SK-N-SH (cell line): ENCODE data around the gene HOXA6. TPM values are rescaled to one million over a fixed set of nuclear protein-coding genes. Genes with fewer than 3 reads are reported as not detected.

Experiments used
- CTCF ChIA-PET: fragments of 300-600, 350-600 bp; formaldehyde crosslinking; extraction: SDS; loops from one replicate; lab custom pipeline; 2021; lab: Yijun Ruan, JAX
- POLR2A ChIA-PET: fragments of 350-600 bp; sonication (Branson Sonifier 250); formaldehyde crosslinking; extraction: SDS; loops from one replicate; lab custom pipeline; 2020; ENCODE audit warnings: antibody characterized with exemption, inconsistent platforms; lab: Yijun Ruan, JAX
- DNase-seq: peaks from one replicate; pipeline ENCODE4 v3.0.0; 2012
- H2AFZ ChIP-seq: fragments of 200-600 bp; sonication (generic); 2 replicates; pipeline ENCODE4 v1.8.1; 2016; ENCODE audit warnings: antibody characterized with exemption, mild to moderate bottlenecking, low read depth
- H3F3A ChIP-seq: fragments of 200-600 bp; sonication (generic); replicated peaks from 2 replicates; pipeline ENCODE3; 2016; ENCODE audit warnings: antibody characterized with exemption, mild to moderate bottlenecking; ENCODE audit not compliant: insufficient read depth
- H3K27ac ChIP-seq, 2 experiments: fragments of 200-500 bp in 1 of 2; fragments of 200-600 bp in 1 of 2; sonication (Bioruptor generic) in 1 of 2; sonication (generic), shearing (Covaris generic) in 1 of 2; 2 replicates each; pipeline versions ENCODE4 v1.5.1 to v1.6.1; 2014 to 2016; ENCODE audit warnings: low read depth in 2 of 2, inconsistent platforms in 1 of 2, low read length in 1 of 2, mild to moderate bottlenecking in 1 of 2, mixed read lengths in 1 of 2
- H3K27me3 ChIP-seq: fragments of 200-600 bp; sonication (generic), shearing (Covaris generic); 2 replicates; pipeline ENCODE4 v1.6.1; 2016; ENCODE audit warnings: mixed run types; ENCODE audit not compliant: insufficient read depth
- H3K36me3 ChIP-seq, 2 experiments: fragments of 200-500 bp in 1 of 2; fragments of 200-600 bp in 1 of 2; sonication (Bioruptor generic) in 1 of 2; sonication (generic) in 1 of 2; replicated peaks in 1 of 2; 2 replicates each; pipeline versions ENCODE3 to v1.5.1; 2014 to 2016; ENCODE audit warnings: low read length in 1 of 2, mild to moderate bottlenecking in 1 of 2; ENCODE audit not compliant: insufficient read depth in 2 of 2, control insufficient read depth in 1 of 2
- H3K4me1 ChIP-seq, 2 experiments: fragments of 200-500 bp in 1 of 2; fragments of 200-600 bp in 1 of 2; sonication (Bioruptor generic) in 1 of 2; sonication (generic), shearing (Covaris generic) in 1 of 2; 2 replicates each; pipeline versions ENCODE4 v1.5.1 to v1.6.1; 2014 to 2016; ENCODE audit warnings: low read depth in 1 of 2, low read length in 1 of 2, mixed run types in 1 of 2; ENCODE audit not compliant: insufficient read depth in 2 of 2, control insufficient read depth in 1 of 2
- H3K4me2 ChIP-seq: fragments of 200-600 bp; sonication (generic), shearing (Covaris generic); 2 replicates; pipeline ENCODE4 v1.6.1; 2017; ENCODE audit warnings: mixed run types
- H3K4me3 ChIP-seq, 2 experiments: fragments of 200-500 bp in 1 of 2; fragments of 200-600 bp in 1 of 2; sonication (Bioruptor generic) in 1 of 2; sonication (generic), shearing (Covaris generic) in 1 of 2; 2 replicates each; pipeline versions ENCODE4 v1.5.1 to v1.8.1; 2014 to 2016; ENCODE audit warnings: low read depth in 2 of 2, inconsistent platforms in 1 of 2, low read length in 1 of 2, mild to moderate bottlenecking in 1 of 2, mixed read lengths in 1 of 2, moderate library complexity in 1 of 2
- H3K79me2 ChIP-seq: fragments of 200-600 bp; sonication (generic); 2 replicates; pipeline ENCODE4 v1.8.1; 2017; ENCODE audit warnings: mild to moderate bottlenecking; ENCODE audit not compliant: insufficient read depth
- H3K9ac ChIP-seq: fragments of 200-600 bp; sonication (generic); 2 replicates; pipeline ENCODE4 v1.6.1; 2017; ENCODE audit warnings: mixed run types
- H3K9me2 ChIP-seq: fragments of 200-600 bp; sonication (generic); 2 replicates; pipeline ENCODE4 v1.6.1; 2017; ENCODE audit warnings: mixed run types
- H3K9me3 ChIP-seq: fragments of 200-600 bp; sonication (generic); 2 replicates; pipeline ENCODE4 v1.6.1; 2017; ENCODE audit warnings: mixed run types, mild to moderate bottlenecking, moderate library complexity
- H4K20me1 ChIP-seq: fragments of 200-600 bp; sonication (generic); 2 replicates; pipeline ENCODE4 v1.6.1; 2017; ENCODE audit warnings: mild to moderate bottlenecking, mixed run types; ENCODE audit not compliant: insufficient read depth
- MEF2A ChIP-seq: IDR thresholded peaks from 2 replicates; pipeline ENCODE4 v1.4.0; 2012; ENCODE audit warnings: low read depth, borderline replicate concordance
- RCOR1 ChIP-seq: fragments of 150-350 bp; IDR thresholded peaks from 2 replicates; pipeline ENCODE4 v1.6.1; 2017; ENCODE audit warnings: antibody characterized with exemption, low read length
- REST ChIP-seq: IDR thresholded peaks from 2 replicates; pipeline ENCODE4 v1.6.1; 2012; ENCODE audit warnings: mild to moderate bottlenecking, low read depth, low read length, moderate library complexity
- RXRA ChIP-seq: IDR thresholded peaks from 2 replicates; pipeline ENCODE4 v1.4.0; 2012; ENCODE audit warnings: low read depth, mild to moderate bottlenecking, borderline replicate concordance
- SIN3A ChIP-seq: IDR thresholded peaks from 2 replicates; pipeline ENCODE4 v1.6.1; 2012; ENCODE audit warnings: low read depth, mild to moderate bottlenecking, low read length, moderate library complexity, borderline replicate concordance
- TCF12 ChIP-seq: IDR thresholded peaks from 2 replicates; pipeline ENCODE4 v1.4.0; 2012
- ZBTB33 ChIP-seq: IDR thresholded peaks from 2 replicates; pipeline ENCODE4 v1.4.0; 2012; ENCODE audit warnings: low read depth, borderline replicate concordance
- WGBS: methylation state at CpG from one replicate; pipeline ENCODE4 v1.1.6; 2017; ENCODE audit warnings: low lambda C conversion rate; 5-methylcytosine and 5-hydroxymethylcytosine counted together
- polyA plus RNA-seq, 3 experiments: library from polyadenylated mRNA; depleted of rRNA; stranded (reverse); fragments of >200 nt; gene quantifications; 2 replicates each; pipeline ENCODE4 v1.2.3, GENCODE V29; 2012
- TF ChIP-seq, protein P1 (sequence below): IDR thresholded peaks from 2 replicates; pipeline ENCODE4 v1.4.0; 2012; ENCODE audit warnings: low read depth, borderline replicate concordance

Gene HOXA6
- polyA plus RNA-seq, 1 of the 3 experiments (the other 2 are of a cell fraction): not detected

GRCh38 chr7:27111751-27112277, 35.8 kb downstream of the HOXA6 start:
- Histone ChIP-seq H2AFZ (no peak overlapping the region), H3K9ac (no peak overlapping the region), H3K9me2 (no peaks in the 10 kb centered on the region), H3K27ac (no peak overlapping the region), H3F3A (peaks cover 5% of the 10 kb centered on the region), H3K27me3 (peaks cover 94% of the 10 kb centered on the region), H3K36me3 (no peaks in the 10 kb centered on the region), H3K9me3 (no peaks in the 10 kb centered on the region), H4K20me1 (no peaks in the 10 kb centered on the region), H3K79me2 (no peaks in the 10 kb centered on the region), H3K4me3 (no peak overlapping the region), H3K4me1 (no peaks in the 10 kb centered on the region; a peak in 1 of 4 replicates)
- no peak for DNase-seq
- ChIA-PET POLR2A (no interaction called here), CTCF (interaction anchor here (0.7 kb wide), 1 partner anchor 742 kb away, joined by 3 read pairs; no protein-coding TSS in a partner anchor)
- WGBS: 2% methylated on average over 4 of the region's 4 CpGs
- TF ChIP-seq, protein P1, sequence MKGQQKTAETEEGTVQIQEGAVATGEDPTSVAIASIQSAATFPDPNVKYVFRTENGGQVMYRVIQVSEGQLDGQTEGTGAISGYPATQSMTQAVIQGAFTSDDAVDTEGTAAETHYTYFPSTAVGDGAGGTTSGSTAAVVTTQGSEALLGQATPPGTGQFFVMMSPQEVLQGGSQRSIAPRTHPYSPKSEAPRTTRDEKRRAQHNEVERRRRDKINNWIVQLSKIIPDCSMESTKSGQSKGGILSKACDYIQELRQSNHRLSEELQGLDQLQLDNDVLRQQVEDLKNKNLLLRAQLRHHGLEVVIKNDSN: no peak
- TF ChIP-seq, all 33 proteins: peak for 0
- H3K4me2 ChIP-seq: no peak overlapping the region

DNA sequence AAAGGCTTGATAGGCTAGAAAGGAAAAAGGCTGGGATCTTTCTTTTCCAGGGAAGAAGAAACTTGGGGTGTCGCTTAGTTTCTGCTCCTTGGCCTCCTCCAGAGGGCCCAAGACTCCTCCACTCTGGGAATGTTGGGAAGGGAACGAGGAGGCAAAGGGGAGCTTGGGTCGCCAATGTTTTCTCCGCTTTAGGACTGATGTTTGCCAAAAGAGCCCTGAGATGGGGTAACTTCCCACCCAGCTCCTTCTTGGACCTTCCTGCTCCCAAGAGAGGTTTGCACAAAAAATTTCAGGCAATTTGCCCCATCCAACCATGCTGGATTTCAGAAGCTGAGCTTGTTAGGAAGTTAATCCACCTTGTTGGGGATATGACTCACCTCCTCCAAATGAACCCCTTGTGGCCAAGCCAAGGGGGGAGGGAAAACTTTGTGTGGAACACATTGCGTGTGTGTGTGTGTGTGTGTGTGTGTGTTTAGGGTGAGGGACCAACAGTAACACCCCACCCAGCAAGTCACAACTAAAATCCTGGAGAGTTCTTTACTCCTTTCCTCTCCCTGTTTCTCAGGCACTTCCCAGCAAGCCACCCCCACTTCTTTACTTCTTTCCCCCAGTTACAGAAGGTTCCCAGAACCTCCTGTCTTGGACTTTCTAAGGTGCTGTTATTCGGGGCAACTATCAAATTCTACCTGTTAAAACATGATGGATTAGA, 36.4 kb downstream of the HOXA6 start:
- Histone ChIP-seq H3K9me2 (no peaks in the 10 kb centered on the region), H3K27me3 (peaks cover 94% of the 10 kb centered on the region), H3K36me3 (no peaks in the 10 kb centered on the region), H3F3A (peaks cover 5% of the 10 kb centered on the region), H3K9me3 (no peaks in the 10 kb centered on the region), H3K9ac (no peak overlapping the region), H3K4me1 (no peaks in the 10 kb centered on the region; a peak in 1 of 4 replicates), H3K27ac (no peak overlapping the region), H3K79me2 (no peaks in the 10 kb centered on the region), H3K4me3 (no peak overlapping the region), H2AFZ (no peak overlapping the region), H4K20me1 (no peaks in the 10 kb centered on the region), H3K4me2 (no peak overlapping the region)
- WGBS: 1% methylated on average over 6 of the region's 6 CpGs
- ChIA-PET POLR2A (no interaction called here), CTCF (interaction anchor here (0.7 to 1.7 kb wide), 3 partner anchors 14 to 741 kb away, joined by 3 to 4 read pairs (median 4); no protein-coding TSS in a partner anchor)
- no peak for DNase-seq
- TF ChIP-seq TCF12: no peak
- TF ChIP-seq REST: no peak
- TF ChIP-seq MEF2A: no peak
- TF ChIP-seq ZBTB33: no peak
- no peak for TF ChIP-seq SIN3A
- TF ChIP-seq RCOR1: no peak
- TF ChIP-seq RXRA: no peak
